Measurements from ENCODE around the gene CALML5.

Gene CALML5

DNA sequence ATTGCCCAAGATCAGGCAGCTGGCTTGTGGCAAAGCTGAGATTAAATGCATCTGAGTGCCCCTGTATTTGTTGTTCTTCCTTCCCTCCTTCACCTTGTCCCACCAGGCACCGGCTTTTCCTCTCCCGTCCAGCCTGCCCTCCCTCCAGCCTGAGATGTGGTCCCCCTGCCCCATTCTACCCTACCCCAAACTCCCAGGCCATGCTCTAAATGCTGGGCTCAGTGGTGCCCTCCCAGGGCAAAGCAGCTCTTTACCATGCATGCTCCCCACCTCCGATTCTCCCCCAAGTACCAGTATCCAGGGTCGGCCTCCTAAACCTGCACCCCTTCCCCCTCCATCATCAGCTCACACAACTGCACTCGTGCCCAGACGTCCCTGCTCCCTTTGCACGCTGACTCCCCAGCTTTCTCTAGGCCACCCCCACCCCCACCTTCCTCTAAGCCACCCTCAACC lies 36.5 kb downstream of the CALML5 start:
- Histone ChIP-seq H3K27ac (ENCODE audit: insufficient read depth, low read depth, low read length, poor library complexity, severe bottlenecking) (no peak overlapping the region), H3K4me1 (ENCODE audit: control insufficient read depth, insufficient read depth, low read length) (peaks cover 4% of the 10 kb centered on the region), H3K27me3 (ENCODE audit: control insufficient read depth, insufficient read depth, low read length, poor library complexity, severe bottlenecking) (no peaks in the 10 kb centered on the region), H3K9me3 (ENCODE audit: control insufficient read depth, low read length) (no peaks in the 10 kb centered on the region), H3K4me3 (ENCODE audit: insufficient read depth, low read depth, low read length) (no peak overlapping the region), H3K36me3 (ENCODE audit: control insufficient read depth, insufficient read depth, low read length) (peaks cover 27% of the 10 kb centered on the region)
- WGBS, 2 experiments, result 94 to 96% methylated on average over 7 of the region's 7 CpGs

DNA sequence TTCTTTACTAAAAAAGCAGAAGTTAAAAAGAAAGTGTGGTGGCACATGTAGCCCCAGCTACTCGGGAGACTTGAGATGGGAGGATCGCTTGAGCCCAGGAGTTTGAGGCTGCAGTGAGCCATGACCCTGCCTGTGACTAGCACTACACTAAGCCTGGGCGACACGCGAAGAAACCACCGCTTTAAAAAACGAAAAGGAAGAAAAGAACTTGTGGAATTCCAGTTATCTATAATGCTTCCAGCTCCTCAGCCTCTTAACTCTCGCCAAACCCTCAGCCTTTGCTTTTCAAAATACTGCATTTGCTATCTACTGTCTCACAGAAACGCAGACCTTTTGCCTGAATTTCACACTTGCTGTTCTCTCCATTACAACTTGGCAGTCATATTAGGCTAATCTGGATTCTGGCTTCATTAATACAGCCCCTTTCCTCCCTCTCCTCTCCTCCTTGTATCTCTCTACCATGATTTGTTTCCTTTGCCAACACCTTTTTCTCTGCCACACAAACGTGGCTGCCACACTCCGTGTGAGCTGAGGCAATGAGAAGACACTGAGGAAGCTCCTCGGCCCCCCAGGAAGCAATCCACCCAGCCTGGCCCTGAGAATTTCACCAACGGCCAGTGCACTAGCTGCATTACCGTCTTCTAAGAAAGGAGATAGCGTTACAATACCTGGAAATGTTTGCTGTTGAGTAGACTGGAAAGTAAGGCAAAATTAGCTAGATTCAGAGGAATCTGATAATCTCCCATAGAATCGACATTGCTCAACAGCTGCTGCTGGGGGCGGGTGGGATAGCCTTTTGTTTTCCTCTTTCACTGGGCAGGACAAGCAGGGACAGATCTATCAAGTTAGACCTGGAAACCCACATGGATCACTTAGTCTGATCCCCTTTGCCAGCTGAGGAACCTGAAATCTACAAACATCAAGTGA lies 37.2 kb downstream of the CALML5 start:
- 89 to 91% methylated on average over 17 of the region's 17 CpGs for WGBS, 2 experiments
- no peaks in the 10 kb centered on the region for H3K27me3 ChIP-seq (ENCODE audit: control insufficient read depth, insufficient read depth, low read length, poor library complexity, severe bottlenecking)
- H3K4me3 ChIP-seq (ENCODE audit: insufficient read depth, low read depth, low read length), result no peak overlapping the region
- H3K36me3 ChIP-seq (ENCODE audit: control insufficient read depth, insufficient read depth, low read length), result peaks cover 30% of the 10 kb centered on the region
- peaks cover 4% of the 10 kb centered on the region for H3K4me1 ChIP-seq (ENCODE audit: control insufficient read depth, insufficient read depth, low read length)
- H3K27ac ChIP-seq (ENCODE audit: insufficient read depth, low read depth, low read length, poor library complexity, severe bottlenecking), result no peak overlapping the region
- no peaks in the 10 kb centered on the region for H3K9me3 ChIP-seq (ENCODE audit: control insufficient read depth, low read length)

DNA sequence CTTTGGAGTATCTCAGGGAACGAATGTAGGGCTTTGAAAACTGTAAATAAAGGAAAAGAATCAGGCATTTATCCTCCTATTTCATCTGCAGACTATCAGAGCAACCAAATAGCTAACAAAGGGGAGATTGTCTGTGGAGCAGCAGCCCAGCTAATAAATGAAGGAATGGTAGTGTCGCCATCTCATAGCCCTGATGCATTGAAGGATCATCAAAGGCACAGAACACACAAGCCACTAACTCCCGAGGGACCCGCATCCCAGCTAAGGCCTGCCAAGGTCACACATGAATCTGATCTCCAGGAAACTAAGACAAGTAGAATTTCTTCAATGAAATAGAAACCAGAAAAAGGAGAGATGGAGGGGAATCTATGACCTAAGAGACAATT lies 38.2 kb downstream of the CALML5 start:
- Histone ChIP-seq H3K4me3 (ENCODE audit: insufficient read depth, low read depth, low read length) (no peak overlapping the region), H3K36me3 (ENCODE audit: control insufficient read depth, insufficient read depth, low read length) (peaks cover 36% of the 10 kb centered on the region), H3K27me3 (ENCODE audit: control insufficient read depth, insufficient read depth, low read length, poor library complexity, severe bottlenecking) (no peaks in the 10 kb centered on the region), H3K4me1 (ENCODE audit: control insufficient read depth, insufficient read depth, low read length) (no peaks in the 10 kb centered on the region), H3K27ac (ENCODE audit: insufficient read depth, low read depth, low read length, poor library complexity, severe bottlenecking) (no peak overlapping the region), H3K9me3 (ENCODE audit: control insufficient read depth, low read length) (no peaks in the 10 kb centered on the region)
- WGBS, 2 experiments, result 94 to 97% methylated on average over 3 to 4 of the region's 4 CpGs

DNA sequence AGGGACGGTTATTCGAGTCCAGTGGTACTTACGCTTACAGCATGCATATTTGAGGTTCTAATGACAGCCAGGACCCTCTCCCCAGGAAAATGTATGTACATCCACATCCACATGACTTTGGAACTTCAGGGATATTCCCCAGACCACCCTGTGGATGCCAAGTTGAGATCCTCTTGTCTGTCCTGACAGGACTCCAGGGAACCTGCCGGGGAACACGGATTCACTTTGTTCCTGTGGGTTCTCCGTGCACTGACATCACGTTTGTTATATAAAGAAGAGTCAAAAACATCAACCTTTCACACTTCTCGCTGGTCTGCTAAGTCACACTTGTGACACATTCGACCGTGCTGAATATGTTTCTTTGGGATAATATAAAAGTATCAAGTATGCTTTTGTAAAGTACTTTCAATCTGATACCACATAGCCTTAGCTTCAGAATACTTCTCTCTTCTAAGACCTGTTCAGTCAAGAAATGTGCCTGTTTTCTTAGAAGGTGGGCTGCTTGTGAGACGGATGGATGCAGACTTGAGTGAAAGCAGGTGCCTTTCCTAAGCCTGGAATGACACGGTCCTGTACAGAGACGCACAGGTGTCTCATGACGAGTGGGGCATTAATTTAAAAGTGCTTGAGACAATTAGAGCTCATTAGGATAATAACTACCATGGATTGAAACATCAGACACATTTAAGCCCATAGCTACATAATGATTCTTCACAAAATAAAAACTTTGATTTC lies 38.7 kb downstream of the CALML5 start:
- Histone ChIP-seq H3K9me3 (ENCODE audit: control insufficient read depth, low read length) (no peaks in the 10 kb centered on the region), H3K4me3 (ENCODE audit: insufficient read depth, low read depth, low read length) (no peak overlapping the region), H3K27ac (ENCODE audit: insufficient read depth, low read depth, low read length, poor library complexity, severe bottlenecking) (no peak overlapping the region), H3K36me3 (ENCODE audit: control insufficient read depth, insufficient read depth, low read length) (peaks cover 41% of the 10 kb centered on the region), H3K4me1 (ENCODE audit: control insufficient read depth, insufficient read depth, low read length) (no peaks in the 10 kb centered on the region), H3K27me3 (ENCODE audit: control insufficient read depth, insufficient read depth, low read length, poor library complexity, severe bottlenecking) (no peaks in the 10 kb centered on the region)
- WGBS, 2 experiments, result 90 to 93% methylated on average over 11 to 13 of the region's 14 CpGs

DNA sequence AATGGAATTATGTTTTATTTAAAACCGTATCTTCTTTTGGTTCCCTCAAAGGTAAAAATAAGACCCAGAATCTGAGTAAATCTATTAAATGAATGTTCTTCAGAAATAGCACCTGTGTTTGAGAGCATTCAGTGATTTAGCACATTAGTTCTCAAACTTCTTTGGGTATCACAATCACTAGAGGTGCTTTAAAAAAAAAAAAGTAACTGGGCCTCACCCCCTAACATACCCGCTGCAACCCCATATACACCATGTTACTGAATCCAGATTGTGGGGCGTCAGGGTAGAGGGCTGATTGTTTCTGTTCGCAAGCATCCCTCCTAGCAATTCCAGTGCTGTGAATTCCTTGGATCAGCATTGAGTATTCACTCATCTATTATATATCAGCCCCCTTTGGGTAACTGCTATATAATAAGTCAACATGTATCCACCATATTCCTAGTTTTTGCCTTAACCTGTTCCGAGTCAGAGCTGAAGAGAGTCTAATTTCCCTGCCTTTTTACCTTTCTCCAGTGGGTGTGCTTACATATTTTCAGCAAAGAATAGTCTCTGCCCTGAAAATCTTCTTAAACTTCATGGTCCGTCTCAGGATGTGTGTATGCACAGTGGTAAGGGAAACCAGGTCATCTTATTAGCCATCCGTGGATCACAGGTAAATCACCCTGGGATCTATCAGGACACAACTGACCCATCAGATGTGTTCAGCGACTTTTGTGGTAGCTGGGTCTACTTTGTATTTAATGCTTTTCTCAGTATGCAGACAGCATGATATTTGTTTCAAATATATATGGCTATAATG lies 40.2 kb downstream of the CALML5 start:
- H3K27ac ChIP-seq (ENCODE audit: insufficient read depth, low read depth, low read length, poor library complexity, severe bottlenecking), result no peak overlapping the region
- WGBS, 2 experiments, result 90 to 97% methylated on average over 7 to 8 of the region's 8 CpGs
- H3K27me3 ChIP-seq (ENCODE audit: control insufficient read depth, insufficient read depth, low read length, poor library complexity, severe bottlenecking), result no peaks in the 10 kb centered on the region
- no peaks in the 10 kb centered on the region for H3K9me3 ChIP-seq (ENCODE audit: control insufficient read depth, low read length)
- no peaks in the 10 kb centered on the region for H3K4me1 ChIP-seq (ENCODE audit: control insufficient read depth, insufficient read depth, low read length)
- peaks cover 56% of the 10 kb centered on the region for H3K36me3 ChIP-seq (ENCODE audit: control insufficient read depth, insufficient read depth, low read length)
- no peak overlapping the region for H3K4me3 ChIP-seq (ENCODE audit: insufficient read depth, low read depth, low read length)

DNA sequence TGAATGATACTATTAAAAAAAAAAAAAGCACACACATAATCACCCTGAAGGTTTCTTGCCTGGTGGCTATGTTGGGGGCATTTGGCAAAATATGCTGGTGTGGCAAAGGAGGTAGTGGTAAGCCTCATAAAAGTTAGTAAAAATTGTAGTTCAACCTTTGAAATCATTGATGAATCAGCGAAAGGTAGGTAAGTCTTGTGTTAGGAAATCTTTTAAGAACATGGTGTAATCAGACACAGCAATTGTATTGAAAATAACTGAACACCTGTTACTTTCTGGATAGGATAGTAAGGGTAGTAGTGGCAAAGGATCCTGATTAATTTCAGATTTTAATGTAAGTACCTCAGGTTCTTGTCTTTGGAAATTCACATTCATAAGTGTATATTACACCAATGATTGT lies 40.9 kb downstream of the CALML5 start:
- H3K9me3 ChIP-seq (ENCODE audit: control insufficient read depth, low read length), result no peaks in the 10 kb centered on the region
- H3K4me3 ChIP-seq (ENCODE audit: insufficient read depth, low read depth, low read length), result no peak overlapping the region
- H3K4me1 ChIP-seq (ENCODE audit: control insufficient read depth, insufficient read depth, low read length), result no peaks in the 10 kb centered on the region
- H3K27me3 ChIP-seq (ENCODE audit: control insufficient read depth, insufficient read depth, low read length, poor library complexity, severe bottlenecking), result no peaks in the 10 kb centered on the region
- WGBS, 2 experiments, result 90 to 94% methylated on average over 1 of the region's 1 CpG
- peaks cover 63% of the 10 kb centered on the region for H3K36me3 ChIP-seq (ENCODE audit: control insufficient read depth, insufficient read depth, low read length)
- H3K27ac ChIP-seq (ENCODE audit: insufficient read depth, low read depth, low read length, poor library complexity, severe bottlenecking), result no peak overlapping the region

DNA sequence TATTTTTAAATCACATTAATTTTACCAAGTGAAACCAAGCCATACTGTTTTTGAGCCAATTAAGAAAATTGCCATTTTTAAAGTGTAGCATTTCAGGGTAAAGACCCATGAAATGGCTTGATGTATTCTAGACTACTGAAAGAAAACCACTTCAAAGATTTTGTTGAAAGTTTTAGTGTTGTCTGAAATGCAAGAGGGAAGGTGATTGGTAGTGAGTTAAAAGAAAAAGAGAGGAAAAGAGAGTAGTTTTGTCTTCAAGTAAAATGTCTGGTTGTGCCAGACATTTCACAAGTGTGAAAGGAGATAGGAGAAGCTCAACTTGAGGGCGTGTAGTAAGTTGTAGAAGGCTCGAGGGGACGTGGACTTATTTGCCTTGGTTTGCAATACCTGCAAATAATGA lies 41.6 kb downstream of the CALML5 start:
- H3K27ac ChIP-seq (ENCODE audit: insufficient read depth, low read depth, low read length, poor library complexity, severe bottlenecking), result no peak overlapping the region
- H3K27me3 ChIP-seq (ENCODE audit: control insufficient read depth, insufficient read depth, low read length, poor library complexity, severe bottlenecking), result no peaks in the 10 kb centered on the region
- peaks cover 68% of the 10 kb centered on the region for H3K36me3 ChIP-seq (ENCODE audit: control insufficient read depth, insufficient read depth, low read length)
- H3K4me3 ChIP-seq (ENCODE audit: insufficient read depth, low read depth, low read length), result no peak overlapping the region
- H3K9me3 ChIP-seq (ENCODE audit: control insufficient read depth, low read length), result no peaks in the 10 kb centered on the region
- WGBS, 2 experiments, result 96 to 97% methylated on average over 3 of the region's 3 CpGs
- no peaks in the 10 kb centered on the region for H3K4me1 ChIP-seq (ENCODE audit: control insufficient read depth, insufficient read depth, low read length)

DNA sequence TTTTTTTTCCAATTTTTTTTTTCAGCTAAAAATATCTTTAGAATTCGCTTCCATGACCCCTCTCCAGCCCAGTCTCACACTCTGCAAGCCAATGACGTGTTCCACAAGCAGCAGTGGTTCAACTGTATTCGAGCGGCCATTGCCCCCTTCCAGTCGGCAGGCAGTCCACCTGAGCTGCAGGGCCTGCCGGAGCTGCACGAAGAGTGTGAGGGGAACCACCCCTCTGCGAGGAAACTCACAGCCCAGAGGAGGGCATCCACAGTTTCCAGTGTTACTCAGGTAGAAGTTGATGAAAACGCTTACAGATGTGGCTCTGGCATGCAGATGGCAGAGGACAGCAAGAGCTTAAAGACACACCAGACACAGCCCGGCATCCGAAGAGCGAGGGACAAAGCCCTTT lies 42.8 kb downstream of the CALML5 start:
- 97 to 98% methylated on average over 12 of the region's 12 CpGs for WGBS, 2 experiments
- Histone ChIP-seq H3K4me3 (ENCODE audit: insufficient read depth, low read depth, low read length) (no peak overlapping the region), H3K9me3 (ENCODE audit: control insufficient read depth, low read length) (no peaks in the 10 kb centered on the region), H3K27ac (ENCODE audit: insufficient read depth, low read depth, low read length, poor library complexity, severe bottlenecking) (no peak overlapping the region), H3K27me3 (ENCODE audit: control insufficient read depth, insufficient read depth, low read length, poor library complexity, severe bottlenecking) (no peaks in the 10 kb centered on the region), H3K4me1 (ENCODE audit: control insufficient read depth, insufficient read depth, low read length) (no peaks in the 10 kb centered on the region), H3K36me3 (ENCODE audit: control insufficient read depth, insufficient read depth, low read length) (peaks cover 74% of the 10 kb centered on the region)

DNA sequence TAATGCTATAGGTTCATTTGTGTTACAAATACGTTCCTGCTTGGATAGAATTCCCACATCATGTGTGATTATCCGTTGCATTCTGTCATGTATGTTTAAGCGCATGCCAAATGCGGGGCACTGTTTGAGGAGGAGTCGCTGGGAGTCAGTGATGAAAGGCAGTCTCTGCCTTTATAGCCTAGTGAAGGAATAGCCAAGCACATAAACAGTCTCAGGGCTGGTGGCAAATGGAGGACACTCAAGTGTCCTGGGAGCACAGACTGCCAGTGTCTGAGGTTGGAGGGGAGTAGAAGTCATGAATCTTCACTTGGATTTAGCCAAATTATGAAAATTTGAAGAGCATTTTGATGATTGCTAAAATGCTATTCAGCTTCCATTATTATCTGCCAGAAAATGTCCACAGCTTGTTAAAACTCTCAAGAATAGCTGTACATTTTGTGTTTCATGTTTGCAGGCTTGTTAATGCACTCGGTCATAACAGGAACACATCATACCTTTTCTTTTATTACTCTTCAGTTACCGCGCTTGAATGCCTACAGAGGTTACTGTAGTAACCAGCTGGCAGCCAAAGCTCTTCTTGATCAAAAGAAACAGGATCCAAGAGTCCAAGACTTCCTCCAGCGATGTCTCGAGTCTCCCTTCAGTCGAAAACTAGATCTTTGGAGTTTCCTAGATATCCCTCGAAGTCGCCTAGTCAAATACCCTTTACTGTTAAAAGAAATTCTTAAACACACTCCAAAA lies 45.5 kb downstream of the CALML5 start:
- Histone ChIP-seq H3K4me3 (ENCODE audit: insufficient read depth, low read depth, low read length) (no peak overlapping the region), H3K9me3 (ENCODE audit: control insufficient read depth, low read length) (no peaks in the 10 kb centered on the region), H3K27me3 (ENCODE audit: control insufficient read depth, insufficient read depth, low read length, poor library complexity, severe bottlenecking) (no peaks in the 10 kb centered on the region), H3K27ac (ENCODE audit: insufficient read depth, low read depth, low read length, poor library complexity, severe bottlenecking) (no peak overlapping the region), H3K36me3 (ENCODE audit: control insufficient read depth, insufficient read depth, low read length) (peaks cover 58% of the 10 kb centered on the region), H3K4me1 (ENCODE audit: control insufficient read depth, insufficient read depth, low read length) (peaks cover 4% of the 10 kb centered on the region)
- 91 to 93% methylated on average over 13 of the region's 13 CpGs for WGBS, 2 experiments

Measured in ectodermal cell (in vitro differentiated cells).